ENCODE data around the gene GADD45G. TPM values are rescaled to one million over a fixed set of nuclear protein-coding genes. Genes with fewer than 3 reads are reported as not detected.

Gene GADD45G
- total RNA-seq, 1 experiment from 2014 or later = 0.39 TPM

GRCh38 chr9:89623925-89624420 lies 19.2 kb downstream of the GADD45G start:
- TF ChIP-seq EZH2 (IDR thresholded peaks at IDR 0.05; ENCODE audit: borderline replicate concordance, low read depth, low read length, poor library complexity, severe bottlenecking) = no peak
- TF ChIP-seq, protein P1, sequence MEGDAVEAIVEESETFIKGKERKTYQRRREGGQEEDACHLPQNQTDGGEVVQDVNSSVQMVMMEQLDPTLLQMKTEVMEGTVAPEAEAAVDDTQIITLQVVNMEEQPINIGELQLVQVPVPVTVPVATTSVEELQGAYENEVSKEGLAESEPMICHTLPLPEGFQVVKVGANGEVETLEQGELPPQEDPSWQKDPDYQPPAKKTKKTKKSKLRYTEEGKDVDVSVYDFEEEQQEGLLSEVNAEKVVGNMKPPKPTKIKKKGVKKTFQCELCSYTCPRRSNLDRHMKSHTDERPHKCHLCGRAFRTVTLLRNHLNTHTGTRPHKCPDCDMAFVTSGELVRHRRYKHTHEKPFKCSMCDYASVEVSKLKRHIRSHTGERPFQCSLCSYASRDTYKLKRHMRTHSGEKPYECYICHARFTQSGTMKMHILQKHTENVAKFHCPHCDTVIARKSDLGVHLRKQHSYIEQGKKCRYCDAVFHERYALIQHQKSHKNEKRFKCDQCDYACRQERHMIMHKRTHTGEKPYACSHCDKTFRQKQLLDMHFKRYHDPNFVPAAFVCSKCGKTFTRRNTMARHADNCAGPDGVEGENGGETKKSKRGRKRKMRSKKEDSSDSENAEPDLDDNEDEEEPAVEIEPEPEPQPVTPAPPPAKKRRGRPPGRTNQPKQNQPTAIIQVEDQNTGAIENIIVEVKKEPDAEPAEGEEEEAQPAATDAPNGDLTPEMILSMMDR (conservative IDR thresholded peaks at IDR 0.05; ENCODE audit: low read depth, low read length) = no peak
- Histone ChIP-seq H3K27me3 (replicated peaks; ENCODE audit: insufficient read depth, low read depth, low read length, poor library complexity) (no peaks in the 10 kb centered on the region), H3K4me1 (ENCODE audit: insufficient read depth, low read length, poor library complexity, severe bottlenecking) (no peaks in the 10 kb centered on the region), H3K27ac (ENCODE audit: low read depth, low read length, poor library complexity, severe bottlenecking) (no peak overlapping the region), H3K4me3 (ENCODE audit: low read depth, low read length, poor library complexity, severe bottlenecking) (no peak overlapping the region), H3K9me3 (ENCODE audit: low read depth, low read length, poor library complexity, severe bottlenecking) (no peaks in the 10 kb centered on the region), H3K36me3 (ENCODE audit: insufficient read depth, low read length, poor library complexity, severe bottlenecking) (no peaks in the 10 kb centered on the region)
- no peak for DNase-seq (ENCODE audit: low spot score)
- BruUV-seq (replicated peaks) = no TSS peak
- ChIA-PET POLR2A (ENCODE audit: low non-redundant PET) (interaction anchor here (0.7 kb wide), 1 partner anchor 9 kb away, joined by 4 read pairs; no protein-coding TSS in a partner anchor), CTCF (no interaction called here)
- intact Hi-C loops (cut with micrococcal nuclease; ENCODE audit: unreplicated experiment) = no loop called here

- ChIA-PET POLR2A (ENCODE audit: low non-redundant PET) (no interaction called here), CTCF (no interaction called here)
- Histone ChIP-seq H3K27me3 (replicated peaks; ENCODE audit: insufficient read depth, low read depth, low read length, poor library complexity) (no peaks in the 10 kb centered on the region), H3K9me3 (ENCODE audit: low read depth, low read length, poor library complexity, severe bottlenecking) (no peaks in the 10 kb centered on the region), H3K36me3 (ENCODE audit: insufficient read depth, low read length, poor library complexity, severe bottlenecking) (no peaks in the 10 kb centered on the region), H3K4me3 (ENCODE audit: low read depth, low read length, poor library complexity, severe bottlenecking) (no peak overlapping the region), H3K4me1 (ENCODE audit: insufficient read depth, low read length, poor library complexity, severe bottlenecking) (no peaks in the 10 kb centered on the region), H3K27ac (ENCODE audit: low read depth, low read length, poor library complexity, severe bottlenecking) (no peak overlapping the region)
- no TSS peak for BruUV-seq (replicated peaks)
- intact Hi-C loops (cut with micrococcal nuclease; ENCODE audit: unreplicated experiment) = no loop called here
- DNase-seq (ENCODE audit: low spot score) = no peak
- no peak for TF ChIP-seq EZH2 (IDR thresholded peaks at IDR 0.05; ENCODE audit: borderline replicate concordance, low read depth, low read length, poor library complexity, severe bottlenecking)
- TF ChIP-seq, protein P1 (conservative IDR thresholded peaks at IDR 0.05; ENCODE audit: low read depth, low read length) = no peak
These were observed 21.2 kb downstream of the GADD45G start for GRCh38 chr9:89625721-89626687.

- POLR2A ChIA-PET (ENCODE audit: low non-redundant PET) = no interaction called here
- Histone ChIP-seq H3K36me3 (ENCODE audit: insufficient read depth, low read length, poor library complexity, severe bottlenecking) (no peaks in the 10 kb centered on the region), H3K27me3 (replicated peaks; ENCODE audit: insufficient read depth, low read depth, low read length, poor library complexity) (no peaks in the 10 kb centered on the region), H3K4me3 (ENCODE audit: low read depth, low read length, poor library complexity, severe bottlenecking) (no peak overlapping the region), H3K4me1 (ENCODE audit: insufficient read depth, low read length, poor library complexity, severe bottlenecking) (no peaks in the 10 kb centered on the region), H3K9me3 (ENCODE audit: low read depth, low read length, poor library complexity, severe bottlenecking) (no peaks in the 10 kb centered on the region), H3K27ac (ENCODE audit: low read depth, low read length, poor library complexity, severe bottlenecking) (no peak overlapping the region)
- TF ChIP-seq EZH2 (IDR thresholded peaks at IDR 0.05; ENCODE audit: borderline replicate concordance, low read depth, low read length, poor library complexity, severe bottlenecking) = no peak
- CTCF ChIA-PET = no interaction called here
- intact Hi-C loops (cut with micrococcal nuclease; ENCODE audit: unreplicated experiment) = no loop called here
- no TSS peak for BruUV-seq (replicated peaks)
- DNase-seq (ENCODE audit: low spot score) = no peak
These were observed 22.0 kb downstream of the GADD45G start for GRCh38 chr9:89626741-89627265.

Data from A673 (cell line).